ENCODE data around the gene EPN1. TPM values are rescaled to one million over a fixed set of nuclear protein-coding genes. Genes with fewer than 3 reads are reported as not detected.

Gene EPN1
- total RNA-seq, 1 experiment from 2014 or later, result 45.6 TPM

- H3K27me3 ChIP-seq, result no peaks in the 10 kb centered on the region
- no peak overlapping the region for H3K4me3 ChIP-seq
- H3K27ac ChIP-seq, result no peak overlapping the region
- peaks cover 33% of the 10 kb centered on the region for H3K36me3 ChIP-seq
- DNase-seq, result no peak
- H3K9me3 ChIP-seq (replicated peaks), result no peaks in the 10 kb centered on the region
- H3K4me1 ChIP-seq, result peaks cover 12% of the 10 kb centered on the region
Measured at GRCh38 chr19:55686311-55687050, 11.5 kb downstream of the EPN1 start.

- no peaks in the 10 kb centered on the region for H3K27me3 ChIP-seq
- H3K9me3 ChIP-seq (replicated peaks), result no peaks in the 10 kb centered on the region
- peaks cover 12% of the 10 kb centered on the region for H3K4me1 ChIP-seq
- peaks cover 30% of the 10 kb centered on the region for H3K36me3 ChIP-seq
- H3K27ac ChIP-seq, result no peak overlapping the region
- no peak for DNase-seq
- no peak overlapping the region for H3K4me3 ChIP-seq
Measured at GRCh38 chr19:55687281-55688201, 12.5 kb downstream of the EPN1 start.

GRCh38 chr19:55688422-55689218 lies 13.6 kb downstream of the EPN1 start:
- H3K36me3 ChIP-seq, result peaks cover 30% of the 10 kb centered on the region
- peak; percentile 95 for DNase-seq

GRCh38 chr19:55689411-55690108 lies 14.5 kb downstream of the EPN1 start:
- no peaks in the 10 kb centered on the region for H3K27me3 ChIP-seq
- H3K36me3 ChIP-seq, result peaks cover 32% of the 10 kb centered on the region
- no peak for DNase-seq
- no peaks in the 10 kb centered on the region for H3K9me3 ChIP-seq (replicated peaks)
- H3K27ac ChIP-seq, result peak overlapping the region; percentile 81
- H3K4me1 ChIP-seq, result peaks cover 12% of the 10 kb centered on the region
- H3K4me3 ChIP-seq, result no peak overlapping the region

More at GRCh38 chr19:55688422-55689218, 13.6 kb downstream of the EPN1 start:
- Histone ChIP-seq H3K4me1 (peaks cover 12% of the 10 kb centered on the region), H3K9me3 (replicated peaks) (no peaks in the 10 kb centered on the region), H3K27ac (peak overlapping the region; percentile 81), H3K4me3 (no peak overlapping the region), H3K27me3 (no peaks in the 10 kb centered on the region)

- peaks cover 31% of the 10 kb centered on the region for H3K36me3 ChIP-seq
- peaks cover 12% of the 10 kb centered on the region for H3K4me1 ChIP-seq
- H3K9me3 ChIP-seq (replicated peaks), result no peaks in the 10 kb centered on the region
- DNase-seq, result no peak
- H3K4me3 ChIP-seq, result no peak overlapping the region
- no peaks in the 10 kb centered on the region for H3K27me3 ChIP-seq
- H3K27ac ChIP-seq, result no peak overlapping the region
Measured at GRCh38 chr19:55690109-55690768, 15.2 kb downstream of the EPN1 start.

- H3K4me3 ChIP-seq, result no peak overlapping the region
- no peaks in the 10 kb centered on the region for H3K9me3 ChIP-seq (replicated peaks)
- peaks cover 12% of the 10 kb centered on the region for H3K4me1 ChIP-seq
- peaks cover 31% of the 10 kb centered on the region for H3K36me3 ChIP-seq
- H3K27me3 ChIP-seq, result no peaks in the 10 kb centered on the region
- H3K27ac ChIP-seq, result no peak overlapping the region
- no peak for DNase-seq
Measured at GRCh38 chr19:55690769-55691545, 15.9 kb downstream of the EPN1 start.

- DNase-seq, result no peak
- Histone ChIP-seq H3K4me1 (peaks cover 12% of the 10 kb centered on the region), H3K9me3 (replicated peaks) (no peaks in the 10 kb centered on the region), H3K4me3 (no peak overlapping the region), H3K27me3 (no peaks in the 10 kb centered on the region), H3K27ac (no peak overlapping the region), H3K36me3 (peaks cover 31% of the 10 kb centered on the region)
Measured at GRCh38 chr19:55691561-55692481, 16.8 kb downstream of the EPN1 start.

- H3K36me3 ChIP-seq, result peaks cover 31% of the 10 kb centered on the region
- peaks cover 12% of the 10 kb centered on the region for H3K4me1 ChIP-seq
- DNase-seq, result no peak
- no peak overlapping the region for H3K27ac ChIP-seq
- no peaks in the 10 kb centered on the region for H3K27me3 ChIP-seq
- H3K4me3 ChIP-seq, result no peak overlapping the region
- H3K9me3 ChIP-seq (replicated peaks), result no peaks in the 10 kb centered on the region
Measured at GRCh38 chr19:55692681-55693081, 17.7 kb downstream of the EPN1 start.

GRCh38 chr19:55693336-55693974 lies 18.4 kb downstream of the EPN1 start:
- H3K27ac ChIP-seq, result no peak overlapping the region
- H3K4me3 ChIP-seq, result no peak overlapping the region
- no peaks in the 10 kb centered on the region for H3K9me3 ChIP-seq (replicated peaks)
- H3K4me1 ChIP-seq, result peaks cover 7% of the 10 kb centered on the region
- no peaks in the 10 kb centered on the region for H3K27me3 ChIP-seq
- H3K36me3 ChIP-seq, result peaks cover 31% of the 10 kb centered on the region
- no peak for DNase-seq

GRCh38 chr19:55694241-55694655 lies 19.2 kb downstream of the EPN1 start:
- H3K4me1 ChIP-seq, result peaks cover 3% of the 10 kb centered on the region
- H3K4me3 ChIP-seq, result no peak overlapping the region
- H3K27me3 ChIP-seq, result no peaks in the 10 kb centered on the region
- H3K9me3 ChIP-seq (replicated peaks), result no peaks in the 10 kb centered on the region
- no peak for DNase-seq
- no peak overlapping the region for H3K27ac ChIP-seq
- H3K36me3 ChIP-seq, result peaks cover 29% of the 10 kb centered on the region

- H3K4me3 ChIP-seq, result no peak overlapping the region
- no peaks in the 10 kb centered on the region for H3K9me3 ChIP-seq (replicated peaks)
- H3K36me3 ChIP-seq, result peaks cover 25% of the 10 kb centered on the region
- H3K4me1 ChIP-seq, result no peaks in the 10 kb centered on the region
- no peak overlapping the region for H3K27ac ChIP-seq
- no peaks in the 10 kb centered on the region for H3K27me3 ChIP-seq
- DNase-seq, result no peak
Measured at GRCh38 chr19:55694656-55695491, 19.8 kb downstream of the EPN1 start.
